Left ventricle myocardium superior (tissue), 1 donor: ENCODE measurements around the gene NT5M. TPM values are rescaled to one million over a fixed set of nuclear protein-coding genes. Genes with fewer than 3 reads are reported as not detected.
"Not testable (repeated sequence)": the region's sequence is repeated elsewhere in the genome, so short reads cannot be mapped to it uniquely, and the experiment has no call there.

ENCODE experiments used
- ATAC-seq: fragments of 200-7000 bp; cut with Tn5 transposase; one replicate; pipeline ENCODE4 v1.9.1; 2020; ENCODE audit warnings: mild to moderate bottlenecking, moderate library complexity
- DNase-seq: peaks from one replicate; pipeline ENCODE4 v3.0.0-alpha.2; 2020
- intact Hi-C: fragments of 100-400 bp; cut with micrococcal nuclease; formaldehyde crosslinking; loops from one replicate; pipeline ENCODE4 v1.11.0; 2022
- total RNA-seq: library from RNA; stranded (reverse); fragmentation: NEBNext Ultra II Directional; extraction: Animal tissue kit (Norgen Biotek cat#: 25700); gene quantifications from one replicate; pipeline ENCODE4 v1.2.1, GENCODE V29; 2021
- donor health status: DM: no; HTN: yes; CAD: no; lungs with severe emphysema.

The NT5M gene
- total RNA-seq, 1 donor from 2014 or later = 8.6 TPM

DNA sequence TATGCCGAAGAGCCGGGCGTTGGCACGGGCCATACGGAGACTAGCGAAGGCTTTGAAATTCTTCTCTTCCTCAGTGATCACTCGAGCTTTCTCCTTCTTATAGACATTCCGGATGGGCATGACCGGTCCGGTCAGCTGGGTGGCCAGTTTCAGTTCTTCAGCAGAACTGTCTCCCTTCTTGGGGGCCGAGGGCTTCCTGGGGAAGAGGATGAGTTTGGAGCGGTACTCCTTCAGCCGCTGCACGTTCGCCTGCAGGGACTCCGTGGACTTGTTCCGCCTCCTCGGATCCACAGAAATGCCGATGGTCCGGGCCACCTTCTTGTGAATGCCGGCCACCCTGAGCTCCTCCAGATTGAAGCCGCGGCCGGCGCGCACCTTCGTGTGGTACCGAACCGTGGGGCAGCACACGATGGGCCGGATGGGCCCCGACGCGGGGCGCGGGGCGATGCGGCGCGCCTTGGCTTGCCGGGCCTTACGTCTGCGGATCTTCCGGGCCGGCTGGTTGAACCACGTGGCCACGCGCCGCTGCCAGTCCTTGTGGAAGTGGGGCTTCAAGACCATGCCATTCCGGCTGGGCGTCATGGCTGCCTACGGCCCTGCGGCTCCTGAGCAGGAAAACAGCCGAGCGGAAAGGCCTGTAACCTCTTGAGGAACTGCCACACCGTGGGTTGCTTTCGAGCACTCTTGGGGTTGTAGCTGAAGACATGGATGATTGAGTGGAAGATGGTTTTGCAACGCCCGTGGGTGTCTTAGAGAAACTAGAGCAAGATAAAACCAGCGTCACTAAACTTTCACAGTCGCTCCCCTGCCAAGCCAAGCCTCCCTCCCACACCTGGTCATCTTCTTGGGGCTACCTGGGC is 80.5 kb downstream of the NT5M start:
- ATAC-seq, intact Hi-C loops, DNase-seq: not testable (repeated sequence)

DNA sequence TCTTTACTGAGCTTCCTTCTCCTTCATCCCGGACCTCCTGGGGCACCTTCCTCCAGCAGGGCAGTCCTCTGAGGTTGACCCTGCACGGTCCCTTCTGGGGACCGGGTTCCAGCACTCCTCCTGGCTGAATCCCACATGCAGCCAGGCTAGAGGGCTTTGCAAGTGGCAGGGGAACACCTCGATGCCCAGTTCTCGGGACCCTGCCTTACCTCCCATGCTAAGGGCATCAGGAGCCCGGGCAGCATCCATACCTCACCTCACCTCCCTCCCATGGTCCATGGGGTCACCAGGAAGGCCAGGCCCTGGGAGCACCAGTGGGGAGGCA is 81.1 kb downstream of the NT5M start:
- no peak for DNase-seq
- intact Hi-C loops = no loop called here

GRCh38 chr17:17384961-17385360 is 81.8 kb downstream of the NT5M start:
- ATAC-seq (no peak), DNase-seq (no peak)
- intact Hi-C loops = no loop called here

More for the DNA sequence above, 81.1 kb downstream of the NT5M start:
- ATAC-seq = no peak

GRCh38 chr17:17385491-17385890 is 82.3 kb downstream of the NT5M start:
- intact Hi-C loops = no loop called here
- no peak for DNase-seq
- ATAC-seq = peak; percentile 39

DNA sequence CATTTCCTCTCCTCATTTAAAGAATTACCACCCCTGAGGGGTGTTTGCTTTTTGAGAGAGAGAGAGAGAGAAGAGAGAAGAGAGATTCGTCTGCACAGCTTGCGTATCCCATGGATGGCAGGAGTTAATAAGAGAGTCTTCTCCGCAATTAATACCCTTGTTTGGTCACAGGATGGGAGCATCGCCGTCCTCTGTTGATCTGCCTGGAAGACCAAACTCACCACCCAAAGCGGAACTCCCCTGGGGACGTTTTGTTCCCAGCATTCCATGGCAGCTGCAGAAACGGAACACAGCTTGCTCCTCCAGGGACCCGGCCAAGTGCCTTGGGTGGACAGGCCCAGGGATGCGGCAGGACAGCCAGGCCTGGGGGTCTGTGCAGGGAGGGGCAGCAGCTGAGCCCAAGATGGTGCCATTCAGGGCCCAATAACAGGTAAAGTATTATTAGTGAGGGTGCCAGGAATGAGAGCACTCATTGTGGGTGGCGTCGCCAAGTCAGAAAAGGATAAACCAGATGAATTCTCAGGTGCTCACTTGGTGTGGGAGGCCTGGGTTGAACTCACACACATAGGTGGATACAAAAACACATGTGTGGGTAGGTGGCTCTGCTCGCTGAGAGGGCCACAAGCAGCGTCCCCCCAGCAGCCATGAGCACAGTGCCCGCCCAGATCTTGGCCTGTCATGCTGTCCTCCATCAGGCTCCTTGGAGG is 83.1 kb downstream of the NT5M start:
- ATAC-seq = peak; percentile 62
- peak; percentile 52 for DNase-seq
- intact Hi-C loops = no loop called here

DNA sequence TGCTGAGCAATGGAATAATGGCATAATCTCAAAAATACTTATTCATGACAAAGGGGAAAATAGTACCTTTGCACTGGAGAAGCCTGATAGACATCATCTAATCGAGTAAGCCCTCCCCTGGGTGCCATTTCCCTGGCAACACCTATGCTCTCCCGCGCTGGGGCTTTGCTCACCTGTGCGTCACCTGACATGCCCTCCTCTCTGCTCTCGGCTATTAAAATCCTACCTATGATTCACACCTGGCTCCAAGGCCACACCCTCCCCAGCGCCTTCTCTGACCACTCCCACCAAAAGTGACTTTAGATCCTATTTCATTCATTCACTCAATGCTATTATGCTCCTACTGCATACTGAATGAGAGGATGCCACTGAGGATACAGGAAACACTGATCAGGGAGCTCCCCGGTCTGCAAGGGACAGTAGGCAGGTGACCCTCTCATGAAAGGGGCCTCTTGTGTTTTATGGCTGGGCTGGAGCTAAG is 83.9 kb downstream of the NT5M start:
- intact Hi-C loops = no loop called here
- ATAC-seq = no peak
- no peak for DNase-seq

GRCh38 chr17:17387498-17388362 is 84.6 kb downstream of the NT5M start:
- ATAC-seq (peak; percentile 28), DNase-seq (no peak)
- intact Hi-C loops = no loop called here

GRCh38 chr17:17388657-17389496 is 85.7 kb downstream of the NT5M start:
- intact Hi-C loops = no loop called here
- ATAC-seq (no peak), DNase-seq (no peak)

DNA sequence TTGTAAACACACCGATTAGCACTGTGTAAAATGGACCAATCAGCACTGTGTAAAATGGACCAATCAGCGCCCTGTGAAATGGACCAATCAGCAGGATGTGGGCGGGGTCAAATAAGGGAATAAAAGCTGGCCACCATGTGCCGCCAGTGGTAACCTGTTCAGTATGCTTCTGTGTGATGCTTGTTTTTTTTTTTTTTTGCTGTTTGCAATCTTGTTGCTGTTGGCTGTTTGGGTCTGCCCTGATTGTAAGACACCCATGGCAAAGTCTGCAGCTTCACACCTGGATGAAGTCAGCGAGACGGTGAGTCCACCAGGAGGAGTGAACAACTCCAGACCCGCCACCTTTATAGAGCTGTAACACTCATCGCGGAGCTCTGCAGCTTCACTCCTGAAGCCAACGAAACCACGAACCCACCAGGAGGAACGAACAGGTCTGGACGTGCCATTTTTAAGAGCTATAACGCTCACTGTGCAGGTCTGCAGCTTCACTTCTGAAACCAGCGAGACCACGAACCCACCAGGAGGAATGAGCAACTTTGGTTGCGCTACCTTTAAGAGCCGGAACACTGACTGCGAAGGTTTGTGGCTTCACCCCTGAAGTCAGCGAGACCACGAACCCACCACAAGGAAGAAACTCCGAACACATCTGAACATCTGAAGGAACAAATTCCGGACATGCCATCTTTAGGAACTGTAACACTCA is 88.6 kb downstream of the NT5M start:
- ATAC-seq = no peak
- intact Hi-C loops = no loop called here
- no peak for DNase-seq

DNA sequence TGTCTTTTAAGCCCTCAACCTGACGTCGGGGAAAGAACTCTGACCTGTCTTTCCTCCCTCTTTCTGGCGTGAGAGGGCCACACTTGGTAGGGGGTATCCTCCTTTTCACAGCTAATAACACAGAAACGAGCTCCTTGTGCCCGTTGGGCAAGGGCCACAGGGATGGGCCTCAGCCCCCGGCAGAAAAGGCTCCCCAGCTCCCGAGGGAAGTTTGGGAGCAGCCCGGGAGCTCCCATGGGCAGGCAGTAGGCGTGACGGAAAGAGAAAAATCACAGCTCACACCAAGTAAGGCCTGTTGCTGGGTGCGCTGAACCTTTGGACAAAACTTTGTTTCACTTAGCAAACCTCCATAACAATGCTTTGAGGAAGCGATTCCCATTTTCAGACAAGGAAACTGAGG is 90.8 kb downstream of the NT5M start:
- intact Hi-C loops = no loop called here
- ATAC-seq = no peak
- no peak for DNase-seq

- DNase-seq = no peak
- intact Hi-C loops = no loop called here
- ATAC-seq = no peak
These were observed 91.3 kb downstream of the NT5M start for GRCh38 chr17:17394494-17394893.

- DNase-seq (no peak), ATAC-seq (no peak)
- intact Hi-C loops = no loop called here
These were observed 92.2 kb downstream of the NT5M start for GRCh38 chr17:17395246-17395802.

- DNase-seq = no peak
- no peak for ATAC-seq
- intact Hi-C loops = no loop called here
These were observed 92.7 kb downstream of the NT5M start for GRCh38 chr17:17395885-17396284.

Other genes with a start within 250 kb of the NT5M start
- gene PLD6, start 97.0 kb upstream of the NT5M start, total RNA-seq = 11.5 TPM
- 63.3 TPM for gene FLCN, start 66.2 kb upstream of the NT5M start, total RNA-seq
- 89.4 TPM for gene COPS3, start 22.1 kb upstream of the NT5M start, total RNA-seq
- 42.0 TPM for gene MED9, start 173.6 kb downstream of the NT5M start, total RNA-seq
- gene RASD1, start 193.0 kb downstream of the NT5M start, total RNA-seq = 50.8 TPM